22Rv1 (cell line): ENCODE results near the gene POLE3.

Experiments used
- ZFX ChIP-seq: fragments of 450-650 bp; IDR thresholded peaks from 2 replicates; pipeline ENCODE4 v1.6.1; 2017; ENCODE audit warnings: antibody characterized with exemption, borderline replicate concordance
- TF ChIP-seq, protein P1 (sequence below): fragments of 450-650 bp; IDR thresholded peaks from 2 replicates; pipeline ENCODE4 v1.5.1; 2017; ENCODE audit warnings: mild to moderate bottlenecking

- TF ChIP-seq, protein P1, sequence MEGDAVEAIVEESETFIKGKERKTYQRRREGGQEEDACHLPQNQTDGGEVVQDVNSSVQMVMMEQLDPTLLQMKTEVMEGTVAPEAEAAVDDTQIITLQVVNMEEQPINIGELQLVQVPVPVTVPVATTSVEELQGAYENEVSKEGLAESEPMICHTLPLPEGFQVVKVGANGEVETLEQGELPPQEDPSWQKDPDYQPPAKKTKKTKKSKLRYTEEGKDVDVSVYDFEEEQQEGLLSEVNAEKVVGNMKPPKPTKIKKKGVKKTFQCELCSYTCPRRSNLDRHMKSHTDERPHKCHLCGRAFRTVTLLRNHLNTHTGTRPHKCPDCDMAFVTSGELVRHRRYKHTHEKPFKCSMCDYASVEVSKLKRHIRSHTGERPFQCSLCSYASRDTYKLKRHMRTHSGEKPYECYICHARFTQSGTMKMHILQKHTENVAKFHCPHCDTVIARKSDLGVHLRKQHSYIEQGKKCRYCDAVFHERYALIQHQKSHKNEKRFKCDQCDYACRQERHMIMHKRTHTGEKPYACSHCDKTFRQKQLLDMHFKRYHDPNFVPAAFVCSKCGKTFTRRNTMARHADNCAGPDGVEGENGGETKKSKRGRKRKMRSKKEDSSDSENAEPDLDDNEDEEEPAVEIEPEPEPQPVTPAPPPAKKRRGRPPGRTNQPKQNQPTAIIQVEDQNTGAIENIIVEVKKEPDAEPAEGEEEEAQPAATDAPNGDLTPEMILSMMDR = no peak
- no peak for TF ChIP-seq ZFX
These were observed 11.7 kb downstream of the POLE3 start for GRCh38 chr9:113398796-113399195.
